DOHH2 (cell line): ENCODE measurements around the gene SLFN12.

Experiments used
- EZH2phosphoT487 ChIP-seq: fragments of 200-600 bp; sonication (generic); IDR thresholded peaks from 2 replicates; pipeline ENCODE4 v1.6.1; 2017; ENCODE audit warnings: borderline replicate concordance, mild to moderate bottlenecking, antibody characterized with exemption, low read length, moderate library complexity, mixed read lengths
- TF ChIP-seq, protein P1 (sequence below): fragments of 200-600 bp; sonication (generic); IDR thresholded peaks from one replicate; pipeline ENCODE4 v1.5.1; 2014; ENCODE audit warnings: antibody characterized with exemption, mild to moderate bottlenecking, low read depth, low read length; ENCODE audit not compliant: poor library complexity, severe bottlenecking

DNA sequence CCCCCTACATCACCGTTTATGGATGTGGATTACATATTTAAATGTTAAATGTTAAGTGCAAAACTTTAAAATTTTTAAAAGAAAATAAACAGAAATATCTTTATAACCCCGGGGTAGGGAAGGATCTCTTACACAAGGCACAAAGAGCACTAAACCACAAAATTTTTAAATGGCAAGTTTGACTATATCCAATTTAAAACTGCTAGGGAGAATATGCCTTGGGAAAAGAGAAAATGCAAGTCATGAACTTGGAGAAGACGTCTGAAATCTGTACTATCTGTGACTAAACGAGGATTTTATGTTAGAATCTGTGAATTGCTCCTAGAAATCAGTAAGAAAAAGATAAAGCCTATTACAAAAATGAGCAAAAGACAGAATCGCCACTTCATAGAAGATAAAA is 44.9 kb upstream of the SLFN12 start:
- TF ChIP-seq, protein P1, sequence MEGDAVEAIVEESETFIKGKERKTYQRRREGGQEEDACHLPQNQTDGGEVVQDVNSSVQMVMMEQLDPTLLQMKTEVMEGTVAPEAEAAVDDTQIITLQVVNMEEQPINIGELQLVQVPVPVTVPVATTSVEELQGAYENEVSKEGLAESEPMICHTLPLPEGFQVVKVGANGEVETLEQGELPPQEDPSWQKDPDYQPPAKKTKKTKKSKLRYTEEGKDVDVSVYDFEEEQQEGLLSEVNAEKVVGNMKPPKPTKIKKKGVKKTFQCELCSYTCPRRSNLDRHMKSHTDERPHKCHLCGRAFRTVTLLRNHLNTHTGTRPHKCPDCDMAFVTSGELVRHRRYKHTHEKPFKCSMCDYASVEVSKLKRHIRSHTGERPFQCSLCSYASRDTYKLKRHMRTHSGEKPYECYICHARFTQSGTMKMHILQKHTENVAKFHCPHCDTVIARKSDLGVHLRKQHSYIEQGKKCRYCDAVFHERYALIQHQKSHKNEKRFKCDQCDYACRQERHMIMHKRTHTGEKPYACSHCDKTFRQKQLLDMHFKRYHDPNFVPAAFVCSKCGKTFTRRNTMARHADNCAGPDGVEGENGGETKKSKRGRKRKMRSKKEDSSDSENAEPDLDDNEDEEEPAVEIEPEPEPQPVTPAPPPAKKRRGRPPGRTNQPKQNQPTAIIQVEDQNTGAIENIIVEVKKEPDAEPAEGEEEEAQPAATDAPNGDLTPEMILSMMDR: no peak
- no peak for TF ChIP-seq EZH2phosphoT487
